OCI-LY1 (cell line): ENCODE measurements around the gene BAD.

Source experiments
- CTCF ChIP-seq: fragments of 200-600 bp; sonication (generic), shearing (Covaris generic); IDR thresholded peaks from 2 replicates; pipeline ENCODE4 v1.5.1; 2017; ENCODE audit warnings: mild to moderate bottlenecking, antibody characterized with exemption, low read length, moderate library complexity, mixed read lengths
- EZH2 ChIP-seq: fragments of 200-600 bp; sonication (generic), shearing (Covaris generic); IDR thresholded peaks from 2 replicates; pipeline ENCODE4 v1.8.0; 2017; ENCODE audit warnings: borderline replicate concordance, mixed run types, mild to moderate bottlenecking, antibody characterized with exemption, low read length, moderate library complexity, mixed read lengths

DNA sequence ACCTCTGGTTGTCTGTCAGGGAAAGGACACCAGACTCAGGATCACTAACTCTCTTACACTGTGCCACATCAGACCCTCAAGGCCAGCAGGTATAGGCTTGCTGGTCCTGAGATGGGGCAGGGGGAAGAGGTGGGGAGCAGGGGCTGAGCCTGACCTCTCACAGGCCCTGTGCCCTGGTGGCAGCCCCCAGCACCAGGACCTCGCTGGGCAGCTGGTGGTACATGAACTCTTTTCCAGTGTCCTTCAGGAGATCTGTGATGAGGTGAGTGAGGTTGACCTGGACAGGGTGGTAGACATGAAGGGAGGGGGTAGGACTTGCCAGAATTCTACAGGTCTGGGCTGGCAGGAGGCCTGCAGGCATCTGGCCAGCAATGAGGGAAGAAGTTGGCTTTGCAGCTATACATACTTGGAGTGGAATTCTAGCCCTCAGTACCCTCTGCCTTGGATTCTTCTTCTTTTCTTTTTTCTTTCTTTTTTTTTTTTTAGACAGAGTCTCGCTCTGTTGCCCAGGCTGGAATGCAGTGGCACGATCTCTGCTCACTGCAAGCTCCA lies 57.0 kb downstream of the BAD start:
- no peak for TF ChIP-seq EZH2
- no peak for TF ChIP-seq CTCF
